ENCODE measurements around the gene FCRL5. TPM values are rescaled to one million over a fixed set of nuclear protein-coding genes. Genes with fewer than 3 reads are reported as not detected.

Gene FCRL5
- total and polyA plus RNA-seq, 7 donors, result 0.01 to 0.46 (median 0.07) TPM; not detected in 2

- ATAC-seq (no peak), DNase-seq (no peak)
- whole genome bisulfite sequencing, 3 donors, result 5 to 15% (median 10%) methylated on average over 4 of the region's 4 CpGs
- Histone ChIP-seq H3K4me1 (no peaks in the 10 kb centered on the region), H3K4me3 (no peak overlapping the region), H3K9me3 (no peaks in the 10 kb centered on the region), H3K27ac (no peak overlapping the region), H3K27me3 (ENCODE audit: insufficient read depth in 3 of 3, low read length in 2 of 3) (peaks cover 0 to 2% (median 0%) of the 10 kb centered on the region in 3 donors), H3K36me3 (ENCODE audit: insufficient read depth in 1 of 2, low read depth in 1 of 2) (no peaks in the 10 kb centered on the region)
- intact Hi-C loops (cut with DNase I), result loop anchor here in 1 of 2 donors (5.0 kb wide), 1 partner anchor 367 kb away; no protein-coding TSS in a partner anchor
- peak; percentile 54 for TF ChIP-seq CTCF (IDR thresholded peaks at IDR 0.05)
These were observed 28.0 kb upstream of the FCRL5 start for GRCh38 chr1:157580179-157580827.

- DNase-seq, result no peak
- intact Hi-C loops (cut with DNase I), result no loop called here
- WGBS, 3 donors, result 74 to 81% (median 75%) methylated on average over 3 of the region's 3 CpGs
These were observed 25.1 kb upstream of the FCRL5 start for GRCh38 chr1:157577420-157577819.

GRCh38 chr1:157575744-157576143 lies 23.4 kb upstream of the FCRL5 start:
- intact Hi-C loops (cut with DNase I), result no loop called here
- WGBS, 3 donors, result 85 to 88% (median 86%) methylated on average over 2 of the region's 2 CpGs

More at GRCh38 chr1:157577420-157577819, 25.1 kb upstream of the FCRL5 start:
- Histone ChIP-seq H3K4me3 (no peak overlapping the region), H3K9me3 (no peaks in the 10 kb centered on the region), H3K27ac (no peak overlapping the region), H3K4me1 (no peaks in the 10 kb centered on the region), H3K27me3 (ENCODE audit: insufficient read depth in 3 of 3, low read length in 2 of 3) (peaks cover 0 to 2% (median 0%) of the 10 kb centered on the region in 3 donors), H3K36me3 (ENCODE audit: insufficient read depth in 1 of 2, low read depth in 1 of 2) (no peaks in the 10 kb centered on the region)
- ATAC-seq, result no peak
- no peak for TF ChIP-seq CTCF (IDR thresholded peaks at IDR 0.05)

GRCh38 chr1:157574836-157575235 lies 22.5 kb upstream of the FCRL5 start:
- Histone ChIP-seq H3K27ac (no peak overlapping the region), H3K4me3 (no peak overlapping the region), H3K27me3 (ENCODE audit: insufficient read depth in 3 of 3, low read length in 2 of 3) (peaks cover 0 to 2% (median 0%) of the 10 kb centered on the region in 3 donors), H3K4me1 (no peaks in the 10 kb centered on the region), H3K9me3 (no peaks in the 10 kb centered on the region), H3K36me3 (ENCODE audit: insufficient read depth in 1 of 2, low read depth in 1 of 2) (no peaks in the 10 kb centered on the region)
- no peak for DNase-seq
- WGBS, 3 donors, result 80 to 94% (median 91%) methylated on average over 1 of the region's 1 CpG
- intact Hi-C loops (cut with DNase I), result no loop called here
- no peak for TF ChIP-seq CTCF (IDR thresholded peaks at IDR 0.05)
- ATAC-seq, result no peak

More at GRCh38 chr1:157575744-157576143, 23.4 kb upstream of the FCRL5 start:
- no peaks in the 10 kb centered on the region for H3K36me3 ChIP-seq (ENCODE audit: insufficient read depth in 1 of 2, low read depth in 1 of 2)
- H3K4me1 ChIP-seq, result no peaks in the 10 kb centered on the region
- ATAC-seq (no peak), DNase-seq (no peak)
- no peak overlapping the region for H3K27ac ChIP-seq
- no peak for TF ChIP-seq CTCF (IDR thresholded peaks at IDR 0.05)
- H3K27me3 ChIP-seq (ENCODE audit: insufficient read depth in 3 of 3, low read length in 2 of 3), result peaks cover 0 to 2% (median 0%) of the 10 kb centered on the region in 3 donors
- no peak overlapping the region for H3K4me3 ChIP-seq
- H3K9me3 ChIP-seq, result no peaks in the 10 kb centered on the region

Measured in psoas muscle (tissue), 8 donors.